Osteoblast (primary cell): ENCODE results near the gene BICD1. TPM values are rescaled to one million over a fixed set of nuclear protein-coding genes. Genes with fewer than 3 reads are reported as not detected.

Experiments used
- DNase-seq: peaks from one replicate; pipeline ENCODE4 v3.0.0; 2011; ENCODE audit warnings: low spot score, mixed read lengths; ENCODE audit not compliant: insufficient read length; ENCODE audit errors: missing footprints
- H2AFZ ChIP-seq: 2 replicates; pipeline ENCODE4 v1.6.0; 2011; ENCODE audit warnings: mild to moderate bottlenecking, low read length
- H3K27ac ChIP-seq: 2 replicates; pipeline ENCODE4 v1.5.1; 2011; ENCODE audit warnings: mild to moderate bottlenecking, low read depth, low read length, moderate library complexity
- H3K27me3 ChIP-seq: 2 replicates; pipeline ENCODE4 v1.6.0; 2012; ENCODE audit warnings: mild to moderate bottlenecking, control low read depth, inconsistent platforms, low read length, moderate library complexity; ENCODE audit not compliant: insufficient read depth
- H3K36me3 ChIP-seq: 2 replicates; pipeline ENCODE4 v1.5.1; 2011; ENCODE audit warnings: mild to moderate bottlenecking, low read length, control low read depth, moderate library complexity; ENCODE audit not compliant: insufficient read depth
- H3K4me1 ChIP-seq: 2 replicates; pipeline ENCODE4 v1.5.1; 2011; ENCODE audit warnings: mild to moderate bottlenecking, low read length, control low read depth, moderate library complexity; ENCODE audit not compliant: insufficient read depth
- H3K4me2 ChIP-seq: 2 replicates; pipeline ENCODE4 v1.6.0; 2011; ENCODE audit warnings: mild to moderate bottlenecking, low read length; ENCODE audit not compliant: insufficient read depth
- H3K4me3 ChIP-seq: fragments of 200-600 bp; sonication (generic); 3 replicates; pipeline ENCODE4 v1.5.1; 2012; ENCODE audit warnings: mild to moderate bottlenecking, low read length, inconsistent platforms; ENCODE audit not compliant: insufficient read depth
- H3K79me2 ChIP-seq: 2 replicates; pipeline ENCODE4 v1.6.0; 2012; ENCODE audit warnings: mild to moderate bottlenecking, low read length, control low read depth, inconsistent platforms; ENCODE audit not compliant: insufficient read depth
- H3K9me3 ChIP-seq: 2 replicates; pipeline ENCODE4 v1.5.1; 2011; ENCODE audit warnings: low read depth, low read length, control low read depth
- H4K20me1 ChIP-seq: 2 replicates; pipeline ENCODE4 v1.6.0; 2012; ENCODE audit warnings: mild to moderate bottlenecking, low read length, control low read depth; ENCODE audit not compliant: insufficient read depth
- CTCF ChIP-seq: IDR thresholded peaks from 2 replicates; pipeline ENCODE4 v1.5.1; 2011; ENCODE audit warnings: mild to moderate bottlenecking, low read depth, low read length, moderate library complexity; ENCODE audit errors: extremely low read depth
- total RNA-seq: library from RNA; depleted of rRNA; stranded (reverse); fragments of >200 nt; gene quantifications from 2 replicates; pipeline ENCODE4 v1.2.3, GENCODE V29; 2012

The BICD1 gene
- total RNA-seq, 1 donor, result 21.0 TPM

GRCh38 chr12:32398816-32399369 lies 292.2 kb downstream of the BICD1 start:
- peak overlapping the region; percentile 84 for H3K4me2 ChIP-seq
- TF ChIP-seq CTCF, result no peak
- no peaks in the 10 kb centered on the region for H3K36me3 ChIP-seq
- no peak overlapping the region for H3K27ac ChIP-seq
- H3K4me1 ChIP-seq, result peaks cover 9% of the 10 kb centered on the region
- H3K9me3 ChIP-seq, result no peaks in the 10 kb centered on the region
- peaks cover 17% of the 10 kb centered on the region for H3K27me3 ChIP-seq
- no peak overlapping the region for H2AFZ ChIP-seq
- no peaks in the 10 kb centered on the region for H4K20me1 ChIP-seq
- DNase-seq, result no peak
- H3K79me2 ChIP-seq, result no peaks in the 10 kb centered on the region
- peak overlapping the region; percentile 70 for H3K4me3 ChIP-seq

GRCh38 chr12:32399370-32400113 lies 292.9 kb downstream of the BICD1 start, which contains the start of gene FGD4:
Gene FGD4 (plus strand): TSS chr12:32399558.
- Histone ChIP-seq H3K27ac (no peak within 1 kb of the TSS), H4K20me1 (no peaks in the 10 kb centered on the region), H2AFZ (peak within 1 kb of the TSS; percentile 74), H3K27me3 (peaks cover 17% of the 10 kb centered on the region), H3K36me3 (no peaks in the 10 kb centered on the region), H3K4me1 (peaks cover 9% of the 10 kb centered on the region), H3K4me3 (peak within 1 kb of the TSS; percentile 70), H3K4me2 (peak within 1 kb of the TSS; percentile 84), H3K79me2 (no peaks in the 10 kb centered on the region), H3K9me3 (no peaks in the 10 kb centered on the region)
- DNase-seq, result peak; percentile 94
- peak; percentile 5 for TF ChIP-seq CTCF

GRCh38 chr12:32400114-32400672 lies 293.5 kb downstream of the BICD1 start:
- H2AFZ ChIP-seq, result peak overlapping the region; percentile 9
- no peak for TF ChIP-seq CTCF

DNA sequence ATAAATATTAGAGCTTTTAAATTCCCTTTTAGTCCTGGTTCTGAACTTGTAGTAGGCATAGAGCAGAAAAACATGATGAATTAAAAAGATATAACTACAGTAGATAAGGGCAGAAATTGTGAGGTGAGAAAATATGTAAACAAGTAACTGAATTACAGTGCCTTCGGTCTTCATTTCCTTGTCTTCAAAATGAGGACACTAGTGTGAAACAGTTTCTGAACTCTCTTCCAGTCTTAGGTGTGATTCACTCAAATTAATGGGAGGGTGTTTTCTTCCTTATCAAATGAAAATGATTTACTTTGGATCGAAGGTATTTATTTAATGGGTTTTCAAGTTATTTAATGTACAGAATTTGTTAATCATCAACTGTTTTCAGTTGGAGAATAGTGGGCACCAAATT lies 294.2 kb downstream of the BICD1 start:
- Histone ChIP-seq H3K4me3 (no peak overlapping the region), H3K4me2 (no peak overlapping the region), H3K79me2 (no peaks in the 10 kb centered on the region), H4K20me1 (no peaks in the 10 kb centered on the region), H2AFZ (no peak overlapping the region), H3K36me3 (no peaks in the 10 kb centered on the region), H3K4me1 (peaks cover 9% of the 10 kb centered on the region), H3K27me3 (peaks cover 17% of the 10 kb centered on the region), H3K27ac (no peak overlapping the region), H3K9me3 (no peaks in the 10 kb centered on the region)
- TF ChIP-seq CTCF, result no peak
- no peak for DNase-seq

More at GRCh38 chr12:32400114-32400672, 293.5 kb downstream of the BICD1 start:
- H3K9me3 ChIP-seq, result no peaks in the 10 kb centered on the region
- no peaks in the 10 kb centered on the region for H3K36me3 ChIP-seq
- no peaks in the 10 kb centered on the region for H3K79me2 ChIP-seq
- no peaks in the 10 kb centered on the region for H4K20me1 ChIP-seq
- peaks cover 17% of the 10 kb centered on the region for H3K27me3 ChIP-seq
- peak overlapping the region; percentile 70 for H3K4me3 ChIP-seq
- DNase-seq, result no peak
- no peak overlapping the region for H3K27ac ChIP-seq
- peaks cover 9% of the 10 kb centered on the region for H3K4me1 ChIP-seq
- H3K4me2 ChIP-seq, result peak overlapping the region; percentile 84
